ENCODE results near the gene TDRD9.

TDRD9 gene

GRCh38 chr14:104066279-104066678 is 138.0 kb downstream of the TDRD9 start:
- no peak overlapping the region for H3K27ac ChIP-seq (ENCODE audit: low read depth, low read length)
- no peak overlapping the region for H3K4ac ChIP-seq (ENCODE audit: low read depth, low read length)
- no peak overlapping the region for H4K5ac ChIP-seq (ENCODE audit: low read length)
- H2BK15ac ChIP-seq (replicated peaks; ENCODE audit: low read depth): no peak overlapping the region
- H3K27me3 ChIP-seq (ENCODE audit: insufficient read depth, low read length, poor library complexity): no peaks in the 10 kb centered on the region
- no peak overlapping the region for H3K23ac ChIP-seq (ENCODE audit: low read length)
- H3K79me1 ChIP-seq (ENCODE audit: low read length): no peaks in the 10 kb centered on the region
- no peaks in the 10 kb centered on the region for H3K4me1 ChIP-seq (ENCODE audit: control insufficient read depth, low read depth, low read length)
- no peak overlapping the region for H3K18ac ChIP-seq (ENCODE audit: low read length)
- H3K36me3 ChIP-seq (ENCODE audit: control insufficient read depth, insufficient read depth, low read length): no peaks in the 10 kb centered on the region
- DNase-seq: no peak
- no peak overlapping the region for H4K8ac ChIP-seq (ENCODE audit: low read depth, low read length)
- no peak overlapping the region for H2BK120ac ChIP-seq (ENCODE audit: low read depth, low read length)
- WGBS (ENCODE audit: extremely low coverage, insufficient coverage, low lambda C conversion rate): no CpG with 5 or more reads among the region's 5 CpGs
- H3K56ac ChIP-seq (ENCODE audit: low read length): no peak overlapping the region
- H3K4me2 ChIP-seq (ENCODE audit: low read length): no peak overlapping the region
- no peak overlapping the region for H2BK5ac ChIP-seq (ENCODE audit: low read length)
- no peak overlapping the region for H2AK5ac ChIP-seq (ENCODE audit: low read length)
- H3K79me2 ChIP-seq (ENCODE audit: control insufficient read depth, insufficient read depth, low read length): no peaks in the 10 kb centered on the region
- H3K4me3 ChIP-seq (ENCODE audit: low read length): no peak overlapping the region
- H3K9ac ChIP-seq (ENCODE audit: low read length): no peak overlapping the region

GRCh38 chr14:104066719-104067295 is 138.6 kb downstream of the TDRD9 start:
- WGBS (ENCODE audit: extremely low coverage, insufficient coverage, low lambda C conversion rate): no CpG with 5 or more reads among the region's 4 CpGs

GRCh38 chr14:104069541-104069940 is 141.3 kb downstream of the TDRD9 start:
- Histone ChIP-seq H3K18ac (ENCODE audit: low read length) (no peak overlapping the region), H3K4me1 (ENCODE audit: control insufficient read depth, low read depth, low read length) (no peaks in the 10 kb centered on the region), H3K79me2 (ENCODE audit: control insufficient read depth, insufficient read depth, low read length) (no peaks in the 10 kb centered on the region), H3K27ac (ENCODE audit: low read depth, low read length) (no peak overlapping the region), H3K27me3 (ENCODE audit: insufficient read depth, low read length, poor library complexity) (no peaks in the 10 kb centered on the region), H3K4me2 (ENCODE audit: low read length) (no peak overlapping the region), H2AK5ac (ENCODE audit: low read length) (no peak overlapping the region), H4K5ac (ENCODE audit: low read length) (no peak overlapping the region), H3K56ac (ENCODE audit: low read length) (no peak overlapping the region), H3K4ac (ENCODE audit: low read depth, low read length) (no peak overlapping the region), H2BK120ac (ENCODE audit: low read depth, low read length) (no peak overlapping the region), H3K4me3 (ENCODE audit: low read length) (no peak overlapping the region), H3K9ac (ENCODE audit: low read length) (no peak overlapping the region), H3K23ac (ENCODE audit: low read length) (no peak overlapping the region), H2BK15ac (replicated peaks; ENCODE audit: low read depth) (no peak overlapping the region), H3K79me1 (ENCODE audit: low read length) (no peaks in the 10 kb centered on the region), H2BK5ac (ENCODE audit: low read length) (no peak overlapping the region), H4K8ac (ENCODE audit: low read depth, low read length) (no peak overlapping the region), H3K36me3 (ENCODE audit: control insufficient read depth, insufficient read depth, low read length) (no peaks in the 10 kb centered on the region)
- DNase-seq: no peak
- WGBS (ENCODE audit: extremely low coverage, insufficient coverage, low lambda C conversion rate): no CpG with 5 or more reads among the region's 7 CpGs

More at GRCh38 chr14:104066719-104067295, 138.6 kb downstream of the TDRD9 start:
- Histone ChIP-seq H3K79me2 (ENCODE audit: control insufficient read depth, insufficient read depth, low read length) (no peaks in the 10 kb centered on the region), H3K36me3 (ENCODE audit: control insufficient read depth, insufficient read depth, low read length) (no peaks in the 10 kb centered on the region), H3K27me3 (ENCODE audit: insufficient read depth, low read length, poor library complexity) (no peaks in the 10 kb centered on the region), H2BK5ac (ENCODE audit: low read length) (no peak overlapping the region), H3K4me1 (ENCODE audit: control insufficient read depth, low read depth, low read length) (no peaks in the 10 kb centered on the region), H3K23ac (ENCODE audit: low read length) (no peak overlapping the region), H3K79me1 (ENCODE audit: low read length) (no peaks in the 10 kb centered on the region), H2BK15ac (replicated peaks; ENCODE audit: low read depth) (no peak overlapping the region), H3K4me3 (ENCODE audit: low read length) (no peak overlapping the region), H3K9ac (ENCODE audit: low read length) (no peak overlapping the region), H4K8ac (ENCODE audit: low read depth, low read length) (no peak overlapping the region), H2AK5ac (ENCODE audit: low read length) (no peak overlapping the region), H4K5ac (ENCODE audit: low read length) (no peak overlapping the region), H3K27ac (ENCODE audit: low read depth, low read length) (no peak overlapping the region), H3K18ac (ENCODE audit: low read length) (no peak overlapping the region), H2BK120ac (ENCODE audit: low read depth, low read length) (no peak overlapping the region), H3K4me2 (ENCODE audit: low read length) (no peak overlapping the region), H3K4ac (ENCODE audit: low read depth, low read length) (no peak overlapping the region), H3K56ac (ENCODE audit: low read length) (no peak overlapping the region)
- no peak for DNase-seq

GRCh38 chr14:104072586-104072985 is 144.3 kb downstream of the TDRD9 start:
- Histone ChIP-seq H4K5ac (ENCODE audit: low read length) (no peak overlapping the region), H2BK5ac (ENCODE audit: low read length) (no peak overlapping the region), H3K27me3 (ENCODE audit: insufficient read depth, low read length, poor library complexity) (no peaks in the 10 kb centered on the region), H2AK5ac (ENCODE audit: low read length) (no peak overlapping the region), H3K18ac (ENCODE audit: low read length) (no peak overlapping the region), H2BK15ac (replicated peaks; ENCODE audit: low read depth) (no peak overlapping the region), H3K4me2 (ENCODE audit: low read length) (no peak overlapping the region), H3K23ac (ENCODE audit: low read length) (no peak overlapping the region), H3K36me3 (ENCODE audit: control insufficient read depth, insufficient read depth, low read length) (no peaks in the 10 kb centered on the region), H4K8ac (ENCODE audit: low read depth, low read length) (no peak overlapping the region), H3K79me1 (ENCODE audit: low read length) (no peaks in the 10 kb centered on the region), H3K4ac (ENCODE audit: low read depth, low read length) (no peak overlapping the region), H3K79me2 (ENCODE audit: control insufficient read depth, insufficient read depth, low read length) (no peaks in the 10 kb centered on the region), H3K4me1 (ENCODE audit: control insufficient read depth, low read depth, low read length) (no peaks in the 10 kb centered on the region), H3K56ac (ENCODE audit: low read length) (no peak overlapping the region), H3K27ac (ENCODE audit: low read depth, low read length) (no peak overlapping the region), H2BK120ac (ENCODE audit: low read depth, low read length) (no peak overlapping the region), H3K4me3 (ENCODE audit: low read length) (no peak overlapping the region), H3K9ac (ENCODE audit: low read length) (no peak overlapping the region)
- DNase-seq: no peak
- WGBS (ENCODE audit: extremely low coverage, insufficient coverage, low lambda C conversion rate): no CpG with 5 or more reads among the region's 3 CpGs

- H3K36me3 ChIP-seq (ENCODE audit: control insufficient read depth, insufficient read depth, low read length): no peaks in the 10 kb centered on the region
- H3K56ac ChIP-seq (ENCODE audit: low read length): no peak overlapping the region
- no peaks in the 10 kb centered on the region for H3K27me3 ChIP-seq (ENCODE audit: insufficient read depth, low read length, poor library complexity)
- H3K4me3 ChIP-seq (ENCODE audit: low read length): no peak overlapping the region
- H3K23ac ChIP-seq (ENCODE audit: low read length): no peak overlapping the region
- H3K4ac ChIP-seq (ENCODE audit: low read depth, low read length): no peak overlapping the region
- H2BK5ac ChIP-seq (ENCODE audit: low read length): no peak overlapping the region
- no peak overlapping the region for H3K4me2 ChIP-seq (ENCODE audit: low read length)
- H2AK5ac ChIP-seq (ENCODE audit: low read length): no peak overlapping the region
- H3K27ac ChIP-seq (ENCODE audit: low read depth, low read length): no peak overlapping the region
- H3K79me1 ChIP-seq (ENCODE audit: low read length): no peaks in the 10 kb centered on the region
- H4K5ac ChIP-seq (ENCODE audit: low read length): no peak overlapping the region
- no CpG with 5 or more reads among the region's 4 CpGs for WGBS (ENCODE audit: extremely low coverage, insufficient coverage, low lambda C conversion rate)
- H3K79me2 ChIP-seq (ENCODE audit: control insufficient read depth, insufficient read depth, low read length): no peaks in the 10 kb centered on the region
- H3K18ac ChIP-seq (ENCODE audit: low read length): no peak overlapping the region
- H2BK120ac ChIP-seq (ENCODE audit: low read depth, low read length): no peak overlapping the region
- H4K8ac ChIP-seq (ENCODE audit: low read depth, low read length): no peak overlapping the region
- H3K9ac ChIP-seq (ENCODE audit: low read length): no peak overlapping the region
- no peak overlapping the region for H2BK15ac ChIP-seq (replicated peaks; ENCODE audit: low read depth)
- no peaks in the 10 kb centered on the region for H3K4me1 ChIP-seq (ENCODE audit: control insufficient read depth, low read depth, low read length)
- DNase-seq: no peak
Measured at GRCh38 chr14:104073764-104074163, 145.5 kb downstream of the TDRD9 start.

- Histone ChIP-seq H2BK120ac (ENCODE audit: low read depth, low read length) (no peak overlapping the region), H2BK5ac (ENCODE audit: low read length) (no peak overlapping the region), H3K4ac (ENCODE audit: low read depth, low read length) (no peak overlapping the region), H4K8ac (ENCODE audit: low read depth, low read length) (no peak overlapping the region), H2BK15ac (replicated peaks; ENCODE audit: low read depth) (no peak overlapping the region), H3K18ac (ENCODE audit: low read length) (no peak overlapping the region), H3K27me3 (ENCODE audit: insufficient read depth, low read length, poor library complexity) (no peaks in the 10 kb centered on the region), H3K27ac (ENCODE audit: low read depth, low read length) (no peak overlapping the region), H2AK5ac (ENCODE audit: low read length) (no peak overlapping the region), H3K23ac (ENCODE audit: low read length) (no peak overlapping the region), H3K36me3 (ENCODE audit: control insufficient read depth, insufficient read depth, low read length) (no peaks in the 10 kb centered on the region), H3K79me2 (ENCODE audit: control insufficient read depth, insufficient read depth, low read length) (no peaks in the 10 kb centered on the region), H3K4me2 (ENCODE audit: low read length) (no peak overlapping the region), H3K9ac (ENCODE audit: low read length) (no peak overlapping the region), H3K56ac (ENCODE audit: low read length) (no peak overlapping the region), H3K4me3 (ENCODE audit: low read length) (no peak overlapping the region), H3K4me1 (ENCODE audit: control insufficient read depth, low read depth, low read length) (no peaks in the 10 kb centered on the region), H3K79me1 (ENCODE audit: low read length) (no peaks in the 10 kb centered on the region), H4K5ac (ENCODE audit: low read length) (no peak overlapping the region)
- DNase-seq: peak; percentile 21
- WGBS (ENCODE audit: extremely low coverage, insufficient coverage, low lambda C conversion rate): no CpG with 5 or more reads among the region's 6 CpGs
Measured at GRCh38 chr14:104075530-104076151, 147.4 kb downstream of the TDRD9 start.
